HG03460 (cell line): Measurements from ENCODE around the gene VSIG2.
"Not testable (repeated sequence)": the region's sequence is repeated elsewhere in the genome, so short reads cannot be mapped to it uniquely, and the experiment has no call there.

ENCODE experiments used
- ATAC-seq: cut with Tn5 transposase; IDR thresholded peaks from one replicate; pipeline ENCODE4 v1.9.1; 2021; ENCODE audit not compliant: unreplicated experiment

VSIG2 gene

DNA sequence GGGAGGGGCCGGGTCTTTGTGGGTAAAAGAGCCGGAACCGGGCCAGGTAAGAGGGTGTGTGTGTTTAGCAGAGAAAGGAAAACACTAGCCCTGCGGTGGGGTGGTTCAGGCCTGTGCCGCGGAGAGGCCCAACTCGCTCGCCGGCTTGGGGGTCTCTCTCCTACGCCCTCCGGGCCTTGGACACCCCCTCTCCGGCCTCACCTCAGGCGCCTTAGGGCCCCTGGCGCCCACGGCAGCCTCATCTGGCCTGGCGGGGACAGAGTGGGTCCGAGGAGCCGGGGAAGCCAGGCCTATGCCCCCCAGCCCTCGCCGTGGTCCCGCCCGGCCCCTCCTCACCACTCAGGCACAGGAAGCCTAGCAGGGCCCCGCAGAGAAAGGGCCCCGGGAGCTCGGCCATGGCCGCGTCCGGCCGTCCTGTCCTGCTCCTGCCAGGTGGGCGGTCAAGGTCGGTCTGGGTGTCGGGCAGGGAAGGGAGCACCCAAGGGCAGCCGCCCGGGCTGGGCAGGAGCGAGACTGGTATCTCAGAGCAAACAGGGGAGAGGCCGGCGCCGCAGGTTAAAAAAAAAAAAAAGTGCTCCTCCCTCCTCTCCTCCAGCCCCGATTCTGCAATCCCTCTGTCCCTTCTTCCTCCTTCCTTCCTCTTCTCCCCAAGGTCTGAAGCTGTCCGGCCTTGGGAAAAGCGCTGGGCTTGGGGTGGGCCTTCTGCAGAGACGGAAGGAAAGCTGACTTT, at the start of gene VSIG2:
TSS of gene VSIG2 (minus strand) at position 515 of the 730 bp plus-strand sequence. CDS start at position 397, 118 bp downstream.
- ATAC-seq: no peak

- ATAC-seq: no peak
Measured at GRCh38 chr11:124801014-124801413, 49.0 kb upstream of the VSIG2 start.

GRCh38 chr11:124800226-124800929, 48.3 kb upstream of the VSIG2 start, which contains the start of gene MSANTD2:
MSANTD2 (minus strand) TSS chr11:124800406; CDS start chr11:124800380, 26 bp downstream.
- peak; percentile 90 for ATAC-seq

DNA sequence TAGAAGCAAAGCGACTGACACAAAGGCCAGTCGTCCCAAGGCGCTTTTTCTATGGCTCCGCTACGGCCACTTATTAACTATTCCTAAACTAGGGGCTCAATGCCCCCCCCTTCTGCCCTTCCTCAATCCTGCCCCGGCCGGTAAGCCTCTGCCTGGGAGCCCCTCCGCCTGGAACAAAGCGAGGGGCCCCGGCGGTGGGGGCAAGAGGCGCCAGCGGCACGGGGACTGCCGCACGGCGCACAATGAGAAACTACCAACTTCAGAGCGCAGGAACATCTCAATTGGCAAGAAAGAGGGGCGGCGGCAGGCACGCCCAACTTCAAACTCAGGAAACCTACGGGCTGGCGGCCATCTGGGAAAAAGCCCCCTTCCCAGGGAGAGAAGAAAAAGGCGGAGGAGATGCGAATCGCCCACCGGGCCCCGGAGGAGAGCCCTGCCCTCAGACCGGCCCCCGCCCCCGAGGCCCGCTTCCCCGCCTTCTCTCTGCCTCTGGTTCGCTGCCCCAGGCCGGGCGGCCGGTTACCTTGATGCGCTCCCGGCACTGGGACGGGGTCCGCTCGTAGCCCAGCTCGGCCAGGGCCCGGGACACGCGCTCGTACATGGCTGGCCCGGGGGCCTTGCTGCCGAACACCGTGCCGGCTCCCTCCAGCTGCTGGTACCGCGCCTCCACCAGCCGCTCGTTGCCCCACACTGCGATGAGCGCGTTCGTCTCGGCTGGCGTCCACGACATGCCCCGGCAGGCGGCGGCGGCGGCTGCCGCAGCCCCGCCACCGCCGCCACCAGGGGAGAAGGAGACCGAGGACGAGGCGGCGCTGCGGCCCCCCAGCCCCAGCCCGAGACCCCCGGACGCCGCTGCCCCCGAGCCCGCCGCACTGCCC, 47.5 kb upstream of the VSIG2 start:
- peak; percentile 35 for ATAC-seq

DNA sequence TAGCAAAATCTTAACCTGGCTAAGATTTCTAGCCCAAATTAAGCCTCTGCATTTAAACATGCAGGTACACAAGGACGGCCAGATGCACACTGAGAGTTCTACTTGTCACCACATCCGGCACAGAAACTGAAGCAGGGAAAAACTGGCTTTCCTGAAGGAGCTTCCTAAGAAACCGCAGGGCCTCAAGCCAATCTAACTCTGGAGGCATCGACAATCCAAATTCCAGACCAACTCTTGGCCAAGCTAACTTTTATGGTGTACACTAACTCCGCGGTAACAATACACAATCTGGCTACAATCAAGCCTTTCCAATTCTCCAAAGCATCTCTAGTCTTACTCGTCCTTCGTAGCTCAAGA, 46.9 kb upstream of the VSIG2 start:
- ATAC-seq: peak; percentile 28

DNA sequence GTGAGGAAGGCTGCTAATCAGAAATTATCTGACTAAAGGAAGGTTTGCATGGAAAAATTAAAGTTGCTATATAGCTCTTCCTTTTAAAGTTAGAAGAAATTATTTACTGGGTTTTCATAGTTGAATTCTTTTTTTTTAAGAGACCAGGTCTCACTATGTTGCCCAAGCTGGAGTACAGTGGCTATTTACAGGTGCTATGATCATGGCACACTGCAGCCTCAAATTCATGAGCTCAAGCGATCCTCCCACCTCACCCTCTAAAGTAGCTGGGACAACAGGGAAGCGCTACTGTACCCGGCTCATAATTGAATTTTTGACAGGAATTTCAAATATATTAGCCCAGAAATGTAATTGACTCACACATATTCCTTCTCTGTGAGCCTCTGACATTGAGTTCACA, 44.3 kb upstream of the VSIG2 start:
- ATAC-seq: no peak

DNA sequence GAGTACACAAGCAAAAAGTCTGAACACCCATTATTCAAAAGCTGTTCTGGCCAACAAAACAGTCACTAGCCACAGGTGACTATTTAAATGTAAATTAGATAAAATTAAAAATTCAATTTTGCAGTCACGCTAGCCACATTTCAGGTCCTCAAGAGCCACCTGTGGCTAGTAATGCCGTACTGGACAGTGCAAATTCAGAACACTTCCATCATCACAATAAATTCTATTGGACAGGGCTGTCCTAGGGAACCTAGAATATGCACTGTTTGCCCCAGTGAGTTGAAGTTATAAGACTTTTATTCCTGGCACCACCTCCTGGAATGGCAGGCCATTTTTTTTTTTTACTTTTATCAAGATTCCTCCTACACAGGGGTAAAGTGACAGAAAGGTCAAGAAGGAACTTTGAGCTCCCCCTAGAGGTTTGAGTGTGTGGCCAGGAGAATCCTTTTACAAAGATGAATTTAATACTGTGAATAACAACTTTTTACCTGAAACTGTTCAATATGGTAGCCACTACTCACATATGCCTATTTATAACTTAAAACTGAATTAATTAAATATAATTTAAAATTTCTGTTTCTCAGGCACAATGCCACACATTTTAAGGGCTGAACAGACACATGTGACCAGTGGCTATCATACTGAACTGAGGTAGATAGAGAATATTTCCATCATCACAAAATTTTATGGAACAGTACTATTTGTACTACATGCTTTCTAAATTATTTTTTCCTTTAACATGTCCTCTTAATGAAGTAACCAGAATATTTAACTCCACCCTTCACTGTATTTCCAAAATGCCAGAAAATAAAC, 41.6 kb upstream of the VSIG2 start:
- peak; percentile 45 for ATAC-seq

DNA sequence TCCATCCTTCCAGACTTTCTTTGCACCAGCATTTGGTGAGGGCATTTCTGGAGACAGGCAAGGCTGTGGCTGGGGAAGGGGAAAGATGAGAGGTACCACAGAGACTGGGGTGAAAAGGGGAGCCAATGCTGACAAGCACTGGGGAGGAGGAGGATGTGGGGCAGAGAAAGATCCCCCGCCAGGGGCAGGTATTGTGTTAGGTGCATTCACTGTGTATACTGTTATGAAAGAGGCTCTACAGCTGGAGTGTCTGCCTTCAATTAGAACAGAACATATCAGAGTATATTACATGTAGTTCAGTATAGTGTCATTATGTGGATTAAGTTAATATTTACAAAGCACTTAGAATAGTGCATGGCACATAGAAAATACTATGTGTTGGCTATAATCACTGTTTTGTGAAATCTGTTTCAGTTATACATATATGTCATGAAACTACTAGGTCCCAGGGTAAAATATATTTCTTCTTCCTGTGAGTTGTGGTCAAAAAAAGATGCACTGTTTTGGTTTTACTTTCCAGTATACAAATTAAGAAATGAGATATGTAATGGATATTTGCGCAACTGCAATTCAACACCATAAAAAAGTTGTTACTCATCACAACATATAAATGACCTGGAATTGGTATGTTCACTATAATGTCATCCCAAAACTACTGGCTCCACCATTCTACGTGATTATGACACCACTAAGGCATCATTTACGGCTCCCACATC, 39.7 kb upstream of the VSIG2 start:
- peak; percentile 70 for ATAC-seq

DNA sequence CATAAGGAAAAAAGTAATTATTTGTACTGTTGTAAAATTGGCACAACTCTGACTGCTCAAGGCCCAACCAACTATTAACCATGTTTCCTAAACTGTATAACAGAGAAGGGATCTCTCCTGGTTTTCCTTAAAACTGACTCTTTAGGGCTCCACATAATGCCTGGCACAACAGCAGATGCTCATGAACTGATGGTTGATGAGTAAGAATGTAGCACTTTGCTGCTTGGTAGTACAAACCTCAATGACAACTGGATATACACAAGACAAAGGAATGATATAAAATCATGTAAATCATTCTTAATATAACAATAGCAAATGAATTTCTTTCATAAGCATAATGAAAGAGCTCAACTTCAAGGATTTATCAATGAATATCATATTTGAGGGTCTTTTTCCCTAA, 36.5 kb upstream of the VSIG2 start:
- no peak for ATAC-seq

DNA sequence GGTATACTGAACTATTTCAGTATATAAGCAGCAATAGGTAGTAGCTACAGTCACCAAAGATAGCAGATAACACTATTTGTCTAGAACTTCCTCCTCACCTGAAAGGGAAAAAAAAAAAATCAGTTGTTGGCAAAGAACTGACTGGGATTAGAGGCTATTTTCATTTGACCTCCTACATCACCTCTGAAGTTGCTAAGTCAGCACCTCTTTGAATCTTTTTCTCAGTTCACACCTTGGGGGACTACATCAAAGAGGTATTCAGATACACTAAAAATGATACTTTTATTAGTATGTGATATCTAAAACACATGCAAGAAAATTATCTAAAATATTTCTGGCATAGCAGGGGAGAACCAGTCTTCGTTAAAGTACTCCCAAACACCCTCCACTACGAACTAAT, 32.0 kb upstream of the VSIG2 start:
- ATAC-seq: no peak

GRCh38 chr11:124783002-124783401, 30.9 kb upstream of the VSIG2 start:
- ATAC-seq: no peak

DNA sequence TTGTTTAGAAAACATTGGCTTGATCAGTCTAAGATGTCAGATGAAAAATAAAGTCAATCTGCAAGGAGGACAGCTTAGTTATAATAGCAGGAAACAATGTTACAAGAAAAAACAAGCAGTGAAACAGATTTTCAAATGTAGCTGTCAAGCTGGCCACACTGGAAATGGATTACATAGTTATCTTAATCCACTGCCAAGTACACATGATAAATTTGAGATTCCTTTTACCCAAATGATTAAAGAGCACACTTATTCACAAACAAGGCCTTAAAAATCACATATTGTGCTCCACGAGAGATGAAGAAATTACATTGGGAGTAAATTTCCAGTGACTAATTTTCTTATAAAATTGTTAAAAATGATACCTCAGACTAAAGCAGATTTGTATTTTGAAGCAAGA, 27.5 kb upstream of the VSIG2 start:
- ATAC-seq: no peak

DNA sequence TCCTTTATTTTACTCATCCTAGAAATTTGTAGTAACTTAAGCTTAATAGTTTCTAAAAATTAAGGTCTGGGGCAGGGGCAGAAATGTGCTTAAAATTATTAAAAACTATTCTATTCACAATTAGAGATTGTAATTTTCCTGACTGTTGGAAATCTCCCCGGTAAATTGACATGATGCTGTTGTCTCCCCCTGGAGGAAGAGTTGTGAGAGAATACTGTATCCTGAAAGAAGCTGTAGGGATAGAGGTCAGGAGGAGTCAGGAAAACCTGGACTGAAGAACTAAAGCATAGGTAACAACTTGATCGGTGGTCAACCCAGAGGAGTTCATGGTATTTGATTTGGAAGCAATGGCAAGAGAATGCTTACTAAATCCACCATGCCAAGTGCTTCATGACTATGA, 26.2 kb upstream of the VSIG2 start:
- ATAC-seq: no peak

DNA sequence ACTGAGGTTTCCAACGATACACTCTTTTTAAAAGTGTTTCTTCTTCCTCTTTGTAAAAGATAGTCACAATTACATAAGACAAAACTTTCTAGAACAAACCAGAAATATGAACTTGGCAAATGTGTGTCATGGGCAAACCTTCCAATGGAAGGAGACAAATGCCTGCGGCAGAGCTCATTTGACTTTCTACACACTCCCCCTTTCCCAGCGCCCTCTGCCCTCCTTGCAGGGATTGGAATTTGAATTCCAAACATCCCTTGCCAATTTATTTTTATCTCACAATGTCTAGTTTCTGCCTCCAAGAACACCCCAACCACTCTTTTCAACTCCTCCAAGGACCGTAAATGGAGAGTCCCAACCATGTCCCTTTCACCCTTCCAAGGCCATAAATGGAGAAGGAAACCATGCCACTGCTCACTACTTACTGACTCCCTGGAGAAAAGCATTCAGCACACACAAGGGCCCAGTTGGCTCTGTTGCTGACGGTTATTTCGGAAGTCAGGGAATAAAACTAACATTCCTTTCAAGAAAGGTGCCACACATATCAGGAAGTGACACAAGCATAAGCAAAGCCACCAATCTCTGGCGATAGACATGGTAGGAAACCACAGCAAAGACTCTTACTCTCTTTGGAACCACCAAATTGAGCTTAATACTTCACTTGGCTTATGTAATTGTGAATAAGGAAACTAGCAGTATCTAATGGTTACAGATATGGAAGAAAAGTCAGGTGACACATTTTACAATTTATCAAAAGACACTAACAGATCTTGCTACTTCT, 25.0 kb upstream of the VSIG2 start:
- ATAC-seq: no peak

- not testable (repeated sequence) for ATAC-seq
Measured at GRCh38 chr11:124770959-124771358, 18.9 kb upstream of the VSIG2 start.

DNA sequence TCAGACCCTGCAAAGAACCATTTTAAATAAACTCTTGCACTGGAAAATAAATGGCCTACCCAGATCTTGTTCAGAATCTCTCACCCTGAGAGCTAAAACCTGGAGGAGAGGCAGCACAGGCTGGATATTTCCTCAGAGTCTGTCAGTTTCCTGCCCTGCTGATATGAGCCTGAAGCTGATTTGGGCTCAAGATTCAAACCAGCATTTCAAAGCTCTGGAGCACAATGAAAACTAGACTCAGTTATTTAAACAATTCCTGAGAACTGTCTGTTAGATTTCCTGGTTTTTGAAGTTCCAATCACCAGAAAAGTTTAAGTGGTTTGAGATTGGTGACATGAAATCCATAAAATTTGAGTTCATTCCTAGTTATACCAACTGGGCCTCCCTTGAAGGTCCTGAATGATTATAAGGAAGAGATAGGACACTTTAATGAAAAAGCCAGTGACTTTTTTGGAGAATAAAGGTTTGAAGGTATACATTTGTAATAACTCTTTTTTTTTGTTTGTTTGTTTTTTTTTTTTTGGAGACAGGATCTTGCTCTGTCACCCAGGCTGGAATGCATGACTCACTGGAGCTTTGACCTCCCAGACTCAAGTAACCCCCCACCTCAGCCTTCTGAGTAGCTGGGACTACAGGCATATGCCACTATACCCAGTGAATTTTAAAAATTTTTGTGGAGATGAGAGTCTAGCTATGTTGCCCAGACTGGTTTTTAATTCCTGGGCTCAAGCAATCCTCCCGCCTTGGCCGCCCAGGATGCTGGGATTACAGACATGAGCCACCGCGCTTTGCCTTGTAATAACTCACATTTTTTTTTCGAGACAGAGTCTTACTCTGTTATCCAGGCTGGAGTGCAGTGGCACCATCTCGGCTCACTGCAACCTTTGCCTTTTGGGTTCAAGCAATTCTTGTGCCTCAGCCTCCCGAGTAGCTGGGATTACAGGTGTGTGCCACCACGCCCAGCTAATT, 18.0 kb upstream of the VSIG2 start:
- no peak for ATAC-seq

- no peak for ATAC-seq
Measured at GRCh38 chr11:124768914-124769313, 16.9 kb upstream of the VSIG2 start.

DNA sequence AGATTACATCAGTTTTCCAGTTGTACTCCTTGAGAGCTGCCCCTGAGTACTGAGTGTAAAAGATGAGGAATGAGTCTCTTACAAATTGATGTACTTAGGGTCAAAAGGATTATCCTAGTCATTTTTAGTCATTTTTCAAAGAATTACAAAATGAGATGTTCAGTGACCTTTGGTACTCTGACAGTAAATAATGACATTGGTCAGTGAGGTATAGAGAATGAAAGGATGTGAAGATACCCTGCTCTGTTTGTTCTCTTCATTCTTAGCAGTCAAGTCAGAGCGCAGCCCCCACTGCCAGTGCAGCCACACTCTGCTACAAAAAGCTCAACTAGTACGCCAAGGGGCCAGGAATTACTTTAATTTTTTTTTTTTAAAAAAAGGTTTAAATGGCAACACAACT, 14.1 kb upstream of the VSIG2 start:
- ATAC-seq: no peak
